Calu3 (cell line): Measurements from ENCODE around the gene NCKAP5L. TPM values are rescaled to one million over a fixed set of nuclear protein-coding genes. Genes with fewer than 3 reads are reported as not detected.

Experiments used
- BruUV-seq: library from RNA; stranded (reverse); fragments of 400-500 nt; replicated peaks from 2 replicates; lab custom pipeline; 2021; lab: Mats Ljungman, UMichigan
- CTCF ChIA-PET: fragments of 300-600 bp; sonication (Branson Sonifier 250); formaldehyde crosslinking; loops from one replicate; lab custom pipeline; 2022; ENCODE audit warnings: antibody characterized with exemption; lab: Charles Lee
- DNase-seq: peaks from one replicate; pipeline ENCODE4 v3.0.0; 2022
- H3K27ac Mint-ChIP-seq: one replicate; pipeline ENCODE4 v1.8.0; 2022; ENCODE audit warnings: mixed read lengths; ENCODE audit not compliant: unreplicated experiment
- H3K27me3 Mint-ChIP-seq: one replicate; pipeline ENCODE4 v1.8.0; 2022; ENCODE audit warnings: mixed read lengths; ENCODE audit not compliant: unreplicated experiment
- H3K36me3 Mint-ChIP-seq: one replicate; pipeline ENCODE4 v1.8.0; 2022; ENCODE audit warnings: mild to moderate bottlenecking, moderate library complexity, mixed read lengths; ENCODE audit not compliant: insufficient read depth, unreplicated experiment
- H3K4me1 Mint-ChIP-seq: one replicate; pipeline ENCODE4 v1.8.0; 2022; ENCODE audit warnings: mild to moderate bottlenecking, low read depth, mixed read lengths; ENCODE audit not compliant: unreplicated experiment
- H3K4me3 Mint-ChIP-seq: one replicate; pipeline ENCODE4 v1.8.0; 2022; ENCODE audit warnings: mild to moderate bottlenecking, low read depth, moderate library complexity, mixed read lengths; ENCODE audit not compliant: unreplicated experiment
- H3K9me3 Mint-ChIP-seq: one replicate; pipeline ENCODE4 v1.8.0; 2022; ENCODE audit warnings: low read depth, mixed read lengths; ENCODE audit not compliant: unreplicated experiment
- intact Hi-C: fragments of 100-400 bp; cut with micrococcal nuclease; formaldehyde crosslinking; loops from one replicate; pipeline ENCODE4 v1.10.0; 2022; ENCODE audit not compliant: unreplicated experiment
- total RNA-seq: library from RNA; stranded (reverse); gene quantifications from 2 replicates; pipeline ENCODE4 v1.2.3, GENCODE V29; 2022
- TF ChIP-seq, protein P1 (sequence below): fragments of 200-600 bp; IDR thresholded peaks from one replicate; pipeline ENCODE4 v1.8.0; 2022; ENCODE audit warnings: antibody characterized with exemption; ENCODE audit not compliant: unreplicated experiment

The NCKAP5L gene
- total RNA-seq, 1 experiment from 2014 or later = 10.0 TPM

DNA sequence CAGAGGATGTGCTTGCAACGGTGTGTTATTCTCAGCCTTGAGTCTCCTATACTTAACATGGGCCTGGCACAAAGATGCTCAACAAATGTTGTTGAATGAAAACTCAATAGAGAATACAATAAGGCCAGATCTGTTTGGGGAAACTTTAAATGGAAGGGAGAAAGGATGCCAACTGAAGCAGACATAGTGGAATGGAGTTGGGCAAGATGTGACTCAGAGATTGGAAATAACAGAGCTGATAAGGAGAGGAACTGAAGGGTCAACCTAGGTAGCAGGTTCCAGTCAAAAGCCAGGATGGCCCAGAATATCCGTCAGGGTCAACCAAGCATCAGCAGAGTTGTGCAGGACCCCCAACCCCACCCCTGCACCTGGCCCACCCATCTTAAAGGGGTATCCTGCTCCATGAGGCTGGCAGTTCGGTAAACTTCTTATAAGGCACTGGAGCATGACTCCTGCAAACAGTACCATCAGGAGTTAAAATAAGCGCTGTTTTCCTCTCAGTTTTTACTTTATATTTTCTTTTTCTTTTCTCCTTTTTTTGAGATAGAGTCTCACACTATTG, 15.7 kb upstream of the NCKAP5L start:
- H3K4me3 Mint-ChIP-seq = peak overlapping the region; percentile 73
- TF ChIP-seq, protein P1, sequence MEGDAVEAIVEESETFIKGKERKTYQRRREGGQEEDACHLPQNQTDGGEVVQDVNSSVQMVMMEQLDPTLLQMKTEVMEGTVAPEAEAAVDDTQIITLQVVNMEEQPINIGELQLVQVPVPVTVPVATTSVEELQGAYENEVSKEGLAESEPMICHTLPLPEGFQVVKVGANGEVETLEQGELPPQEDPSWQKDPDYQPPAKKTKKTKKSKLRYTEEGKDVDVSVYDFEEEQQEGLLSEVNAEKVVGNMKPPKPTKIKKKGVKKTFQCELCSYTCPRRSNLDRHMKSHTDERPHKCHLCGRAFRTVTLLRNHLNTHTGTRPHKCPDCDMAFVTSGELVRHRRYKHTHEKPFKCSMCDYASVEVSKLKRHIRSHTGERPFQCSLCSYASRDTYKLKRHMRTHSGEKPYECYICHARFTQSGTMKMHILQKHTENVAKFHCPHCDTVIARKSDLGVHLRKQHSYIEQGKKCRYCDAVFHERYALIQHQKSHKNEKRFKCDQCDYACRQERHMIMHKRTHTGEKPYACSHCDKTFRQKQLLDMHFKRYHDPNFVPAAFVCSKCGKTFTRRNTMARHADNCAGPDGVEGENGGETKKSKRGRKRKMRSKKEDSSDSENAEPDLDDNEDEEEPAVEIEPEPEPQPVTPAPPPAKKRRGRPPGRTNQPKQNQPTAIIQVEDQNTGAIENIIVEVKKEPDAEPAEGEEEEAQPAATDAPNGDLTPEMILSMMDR = no peak
- H3K36me3 Mint-ChIP-seq = peaks cover 23% of the 10 kb centered on the region
- intact Hi-C loops = no loop called here
- H3K27ac Mint-ChIP-seq = no peak overlapping the region
- no peaks in the 10 kb centered on the region for H3K9me3 Mint-ChIP-seq
- BruUV-seq = no TSS peak
- H3K4me1 Mint-ChIP-seq = peaks cover 24% of the 10 kb centered on the region
- no peak for DNase-seq
- CTCF ChIA-PET = interaction anchor here (0.6 kb wide), 1 partner anchor 431 kb away, joined by 3 read pairs; no protein-coding TSS in a partner anchor
- peaks cover 9% of the 10 kb centered on the region for H3K27me3 Mint-ChIP-seq

DNA sequence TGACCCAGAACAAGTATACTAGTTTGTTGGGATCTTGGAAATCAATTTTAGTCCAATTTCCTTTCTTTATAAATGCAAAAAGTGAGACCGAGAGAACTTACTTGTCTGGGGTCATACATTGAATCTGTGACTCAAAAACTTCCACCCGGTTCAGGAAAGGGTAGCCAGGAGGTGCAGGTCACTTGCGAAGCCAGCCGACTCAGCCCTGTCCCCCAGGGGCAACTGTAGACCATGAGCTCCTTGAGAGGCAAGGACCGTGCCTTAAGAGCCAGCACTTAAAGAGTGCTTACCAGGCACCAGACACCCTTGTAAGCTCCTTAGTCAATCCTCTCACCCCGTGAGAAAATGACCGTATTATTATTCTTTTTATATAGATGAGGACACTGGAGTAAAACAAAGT, 15.2 kb upstream of the NCKAP5L start:
- Mint-ChIP-seq H3K4me3 (peak overlapping the region; percentile 73), H3K27me3 (peaks cover 3% of the 10 kb centered on the region), H3K36me3 (peaks cover 23% of the 10 kb centered on the region), H3K27ac (peak overlapping the region; percentile 15), H3K4me1 (peaks cover 24% of the 10 kb centered on the region), H3K9me3 (no peaks in the 10 kb centered on the region)
- TF ChIP-seq, protein P1 = no peak
- DNase-seq = no peak
- BruUV-seq = TSS peak; percentile 63
- CTCF ChIA-PET = interaction anchor here (0.6 to 1.0 kb wide), 6 partner anchors 15 to 551 kb away, joined by 3 to 6 read pairs (median 3); partner anchors contain the start of gene NCKAP5L
- intact Hi-C loops = no loop called here

DNA sequence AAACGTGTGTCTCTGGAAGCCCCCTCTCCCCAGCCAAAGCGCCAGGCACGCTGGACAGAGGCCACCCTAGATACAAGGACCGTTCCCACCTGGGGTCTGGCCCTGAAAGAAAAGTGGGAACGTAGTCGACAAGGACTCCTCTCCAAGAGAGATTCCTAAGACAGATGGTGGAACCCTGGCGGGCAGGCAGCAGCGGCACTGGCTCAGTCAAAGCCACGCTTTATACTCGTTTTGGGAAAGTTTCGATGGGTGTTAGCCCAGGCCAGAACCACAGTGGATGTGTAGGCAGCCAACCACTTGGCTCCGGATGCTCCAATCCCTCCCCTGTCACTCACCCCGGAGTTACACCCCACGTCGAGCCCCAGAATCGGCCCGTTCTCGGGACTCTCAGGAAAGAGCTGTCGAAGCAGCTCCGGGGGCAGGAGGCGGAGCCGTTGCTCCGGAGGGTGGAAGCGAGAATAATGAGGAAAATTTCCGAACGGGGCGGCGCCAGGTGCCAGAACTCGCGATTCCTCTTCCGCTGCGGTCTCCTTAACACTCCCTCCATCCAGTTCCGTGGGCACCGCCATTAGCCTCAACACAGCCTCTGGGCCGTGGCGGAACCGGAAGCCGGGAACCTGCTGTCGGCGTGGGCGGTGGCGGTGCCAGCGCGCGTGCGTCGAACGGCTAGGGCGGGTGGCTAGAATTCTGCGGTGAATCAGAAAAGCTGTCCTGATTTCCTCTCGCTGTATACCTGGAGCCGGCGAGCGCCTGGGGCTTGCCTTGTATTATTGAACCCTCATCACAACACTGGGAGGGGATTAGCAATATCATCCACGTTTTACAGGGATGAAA, 14.5 kb upstream of the NCKAP5L start, which contains the start of gene BCDIN3D:
Gene BCDIN3D, minus strand, starts transcription at position 588 of the 834 bp plus-strand sequence. Its CDS starts 19 bp downstream, at position 569.
- TF ChIP-seq, protein P1 = no peak
- CTCF ChIA-PET = interaction anchor here (0.6 to 1.0 kb wide), 6 partner anchors 14 to 552 kb away, joined by 3 to 6 read pairs (median 3); partner anchors contain the start of gene NCKAP5L
- Mint-ChIP-seq H3K27ac (peak within 1 kb of the TSS; percentile 15), H3K36me3 (peaks cover 23% of the 10 kb centered on the region), H3K27me3 (no peaks in the 10 kb centered on the region), H3K4me3 (peak within 1 kb of the TSS; percentile 73), H3K4me1 (peaks cover 24% of the 10 kb centered on the region), H3K9me3 (no peaks in the 10 kb centered on the region)
- intact Hi-C loops = no loop called here
- DNase-seq = peak; percentile 86
- BruUV-seq = TSS peak; percentile 88

GRCh38 chr12:49838973-49839633, 10.9 kb upstream of the NCKAP5L start:
- DNase-seq = peak; percentile 16
- H3K27me3 Mint-ChIP-seq = no peaks in the 10 kb centered on the region
- H3K36me3 Mint-ChIP-seq = peaks cover 23% of the 10 kb centered on the region
- H3K9me3 Mint-ChIP-seq = no peaks in the 10 kb centered on the region
- peaks cover 22% of the 10 kb centered on the region for H3K4me1 Mint-ChIP-seq
- no peak overlapping the region for H3K27ac Mint-ChIP-seq
- H3K4me3 Mint-ChIP-seq = no peak overlapping the region
- CTCF ChIA-PET = interaction anchor here (0.6 to 1.9 kb wide), 4 partner anchors 52 to 231 kb away, joined by 3 to 13 read pairs (median 5); partner anchors contain the start of gene TMBIM6
- intact Hi-C loops = loop anchor here (1.0 kb wide), 1 partner anchor 63 kb away; no protein-coding TSS in a partner anchor
- BruUV-seq = no TSS peak
- TF ChIP-seq, protein P1 = peak; percentile 20
